GM21619 (cell line): ENCODE results near the gene SREBF2.

Source experiments
- ATAC-seq: cut with Tn5 transposase; IDR thresholded peaks from one replicate; pipeline ENCODE4 v1.9.1; 2021; ENCODE audit not compliant: unreplicated experiment

The SREBF2 gene

GRCh38 chr22:41832553-41833368, at the start of gene SREBF2:
SREBF2 (plus strand) TSS chr22:41833105; CDS start chr22:41833271, 166 bp downstream.
- peak; percentile 85 for ATAC-seq

- no peak for ATAC-seq
These were observed 45.6 kb upstream of the SREBF2 start for GRCh38 chr22:41787331-41787730.

- no peak for ATAC-seq
These were observed 39.0 kb upstream of the SREBF2 start for GRCh38 chr22:41793871-41794270.

GRCh38 chr22:41798736-41799135, 34.2 kb upstream of the SREBF2 start:
- ATAC-seq, result no peak

- peak; percentile 17 for ATAC-seq
These were observed 33.2 kb upstream of the SREBF2 start for GRCh38 chr22:41799486-41800347.

- peak; percentile 81 for ATAC-seq
These were observed 32.4 kb upstream of the SREBF2 start, which contains the start of gene CCDC134 for GRCh38 chr22:41800348-41801146. CCDC134 (plus strand) TSS chr22:41800679; CDS start chr22:41808891, 8,212 bp downstream.

- no peak for ATAC-seq
These were observed 31.6 kb upstream of the SREBF2 start for GRCh38 chr22:41801147-41801819.

- no peak for ATAC-seq
These were observed 31.0 kb upstream of the SREBF2 start for GRCh38 chr22:41801886-41802285.

GRCh38 chr22:41805639-41806038, 27.3 kb upstream of the SREBF2 start:
- no peak for ATAC-seq

- ATAC-seq, result no peak
These were observed 24.5 kb upstream of the SREBF2 start for GRCh38 chr22:41808400-41808799.

- no peak for ATAC-seq
These were observed 22.9 kb upstream of the SREBF2 start for GRCh38 chr22:41810022-41810421.

GRCh38 chr22:41812805-41813545, 19.9 kb upstream of the SREBF2 start:
- ATAC-seq, result no peak

GRCh38 chr22:41813726-41814410, 19.0 kb upstream of the SREBF2 start:
- no peak for ATAC-seq

GRCh38 chr22:41815716-41816115, 17.2 kb upstream of the SREBF2 start:
- ATAC-seq, result no peak

- ATAC-seq, result no peak
These were observed 16.7 kb upstream of the SREBF2 start for GRCh38 chr22:41816241-41816640.

GRCh38 chr22:41816871-41817270, 16.0 kb upstream of the SREBF2 start:
- no peak for ATAC-seq

- no peak for ATAC-seq
These were observed 14.9 kb upstream of the SREBF2 start for GRCh38 chr22:41818011-41818410.

GRCh38 chr22:41818596-41818995, 14.3 kb upstream of the SREBF2 start:
- ATAC-seq, result no peak

- no peak for ATAC-seq
These were observed 13.6 kb upstream of the SREBF2 start for GRCh38 chr22:41819257-41819656.
